ENCODE data around the gene HK1.
"Not testable (repeated sequence)": the region's sequence is repeated elsewhere in the genome, so short reads cannot be mapped to it uniquely, and the experiment has no call there.

HK1 gene

DNA sequence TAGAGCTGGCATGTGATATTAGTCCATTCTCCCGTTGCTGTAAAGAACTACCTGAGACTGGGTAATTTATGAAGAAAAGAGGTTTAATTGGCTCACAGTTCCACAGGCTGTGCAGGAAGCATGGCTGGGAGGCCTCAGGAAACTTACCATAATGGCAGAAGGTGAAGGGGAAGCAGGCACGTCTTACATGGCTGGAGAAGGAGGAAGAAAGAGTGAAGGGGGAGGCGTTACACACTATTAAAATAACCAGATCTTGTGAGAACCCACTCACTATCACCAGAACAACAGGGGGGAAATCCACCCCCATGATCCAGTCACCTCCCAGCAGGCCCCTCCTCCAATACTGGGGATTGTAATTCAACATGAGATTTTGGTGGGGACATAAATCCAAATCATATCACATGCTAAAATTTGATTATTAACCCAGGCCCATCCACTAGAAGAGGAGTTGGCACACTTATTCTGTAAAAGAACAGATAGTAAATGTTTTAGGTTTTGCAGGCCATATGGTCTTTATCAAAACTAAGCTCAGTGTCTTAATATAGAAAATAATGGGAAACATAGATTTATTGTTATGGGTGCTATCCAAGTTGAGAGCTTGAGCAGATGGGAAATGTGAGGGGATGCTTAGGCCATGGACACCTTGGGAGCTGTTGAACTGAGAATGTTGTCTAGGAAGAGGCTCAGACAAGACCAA, 18.6 kb upstream of the HK1 start:
- DNase-seq (ENCODE audit: low spot score), result no peak

DNA sequence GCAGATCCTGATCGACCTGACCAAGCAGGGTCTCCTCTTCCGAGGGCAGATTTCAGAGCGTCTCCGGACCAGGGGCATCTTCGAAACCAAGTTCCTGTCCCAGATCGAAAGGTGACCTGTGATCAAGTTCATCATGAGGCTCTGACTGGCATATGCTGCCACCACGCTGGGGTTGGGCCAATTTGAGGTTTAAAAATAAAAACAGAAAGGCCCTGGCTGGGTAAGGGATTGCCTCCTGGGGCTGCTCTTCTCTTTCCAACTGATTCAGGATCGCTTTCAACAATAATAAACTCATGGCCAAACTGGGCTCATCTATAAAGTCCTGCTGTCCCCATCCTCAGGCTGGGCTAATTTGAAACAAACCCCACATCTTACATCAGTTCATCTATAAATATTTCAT, 17.1 kb upstream of the HK1 start:
- DNase-seq (ENCODE audit: low spot score), result no peak

DNA sequence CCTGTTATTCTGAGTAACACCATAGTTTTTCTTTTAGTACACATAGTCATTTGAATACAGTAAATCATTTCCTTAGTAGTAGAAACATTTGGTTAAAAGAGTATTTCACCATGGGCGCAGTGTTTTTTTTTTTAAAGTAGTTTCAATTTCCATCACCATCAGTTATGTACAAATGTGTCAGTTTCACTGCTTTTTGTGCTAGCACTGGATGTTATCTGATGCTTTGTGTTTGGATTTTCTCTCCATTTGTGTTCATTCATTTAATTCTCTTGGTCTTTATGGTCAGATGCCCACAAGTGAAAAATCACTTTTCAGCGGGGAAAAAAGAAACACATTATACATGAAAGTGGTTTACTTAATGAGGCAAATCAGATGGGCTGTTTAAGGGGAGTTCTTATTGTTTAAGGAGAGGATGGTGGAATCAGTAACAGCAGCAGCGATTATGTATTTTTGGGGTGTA, 16.0 kb upstream of the HK1 start:
- DNase-seq (ENCODE audit: low spot score), result no peak

DNA sequence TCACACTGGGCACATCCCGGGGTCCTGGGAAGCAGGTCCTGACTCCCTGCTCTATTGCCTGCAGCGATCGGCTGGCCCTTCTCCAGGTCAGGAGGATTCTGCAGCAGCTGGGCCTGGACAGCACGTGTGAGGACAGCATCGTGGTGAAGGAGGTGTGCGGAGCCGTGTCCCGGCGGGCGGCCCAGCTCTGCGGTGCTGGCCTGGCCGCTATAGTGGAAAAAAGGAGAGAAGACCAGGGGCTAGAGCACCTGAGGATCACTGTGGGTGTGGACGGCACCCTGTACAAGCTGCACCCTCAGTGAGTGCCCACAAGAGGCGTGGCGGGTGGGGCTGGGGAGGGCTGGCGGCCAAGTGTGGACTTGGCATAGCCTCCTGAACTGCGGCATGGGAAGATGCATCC, 12.8 kb upstream of the HK1 start:
- no peak for DNase-seq (ENCODE audit: low spot score)

DNA sequence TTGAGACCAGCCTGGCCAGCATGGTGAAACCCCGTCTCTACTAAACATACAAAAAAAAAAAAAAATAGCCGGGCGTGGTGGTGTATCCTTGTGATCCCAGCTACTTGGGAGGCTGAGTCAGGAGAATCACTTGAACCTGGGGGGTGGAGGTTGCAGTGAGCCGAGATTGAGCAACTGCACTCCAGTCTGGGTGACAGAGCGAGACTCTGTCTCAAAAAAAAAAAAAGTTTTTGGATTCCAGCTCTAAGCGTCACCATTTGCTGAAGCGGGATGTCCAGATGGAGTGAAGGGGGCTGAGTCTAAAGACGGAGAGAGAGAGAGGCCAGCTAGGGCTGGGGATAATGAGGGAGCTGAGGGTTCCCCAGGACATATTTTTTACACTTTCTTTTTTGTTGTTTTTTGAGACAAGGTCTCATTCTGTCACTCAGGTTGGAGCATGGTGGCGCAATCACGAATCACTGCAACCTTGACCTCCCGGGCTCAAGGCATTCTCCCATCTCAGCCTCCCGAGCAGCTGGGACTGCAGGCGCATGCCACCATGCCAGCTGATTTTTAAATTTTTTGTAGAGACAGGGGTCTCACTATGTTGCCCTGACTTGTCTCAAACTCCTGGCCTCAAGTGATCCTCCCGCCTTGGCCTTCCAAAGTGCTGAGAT, 9.4 kb upstream of the HK1 start:
- no peak for DNase-seq (ENCODE audit: low spot score)

DNA sequence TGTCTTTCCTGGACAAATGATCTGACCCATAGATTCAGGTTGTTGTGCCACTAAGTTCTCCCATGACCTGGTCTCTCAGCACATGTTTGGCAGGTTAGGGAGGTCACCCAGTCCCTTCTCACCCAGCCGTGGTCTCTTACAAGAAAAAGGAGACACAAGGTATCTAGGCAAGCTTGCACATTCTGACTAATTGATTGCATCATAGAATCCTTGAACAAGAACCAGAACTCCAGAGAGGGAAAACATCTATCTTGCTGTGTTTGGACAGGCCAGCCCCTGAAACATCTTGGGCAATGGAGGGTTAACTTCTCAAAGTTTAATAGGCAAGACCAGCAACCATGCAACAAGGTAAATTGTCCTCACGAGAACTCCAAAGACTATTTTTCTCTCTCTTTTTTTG, 8.5 kb upstream of the HK1 start:
- DNase-seq (ENCODE audit: low spot score), result no peak

DNA sequence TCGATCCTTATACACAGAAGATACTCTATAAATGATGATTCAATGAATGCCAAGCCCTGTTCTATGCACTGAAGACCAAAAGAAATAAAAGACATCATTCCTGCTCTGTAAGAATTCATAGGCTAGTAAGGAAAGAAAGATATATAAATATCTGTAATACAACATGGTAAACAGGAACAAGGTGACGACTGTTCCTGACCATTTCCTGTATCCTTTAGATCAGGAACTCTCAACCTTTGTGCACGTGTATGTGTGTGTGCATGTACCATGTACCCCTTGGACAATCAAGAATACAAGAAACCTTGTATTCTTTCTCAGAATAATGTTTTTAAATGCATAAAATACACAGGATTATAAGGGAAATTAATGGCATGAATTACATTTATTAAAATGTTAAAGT, 7.3 kb upstream of the HK1 start:
- DNase-seq (ENCODE audit: low spot score), result no peak

DNA sequence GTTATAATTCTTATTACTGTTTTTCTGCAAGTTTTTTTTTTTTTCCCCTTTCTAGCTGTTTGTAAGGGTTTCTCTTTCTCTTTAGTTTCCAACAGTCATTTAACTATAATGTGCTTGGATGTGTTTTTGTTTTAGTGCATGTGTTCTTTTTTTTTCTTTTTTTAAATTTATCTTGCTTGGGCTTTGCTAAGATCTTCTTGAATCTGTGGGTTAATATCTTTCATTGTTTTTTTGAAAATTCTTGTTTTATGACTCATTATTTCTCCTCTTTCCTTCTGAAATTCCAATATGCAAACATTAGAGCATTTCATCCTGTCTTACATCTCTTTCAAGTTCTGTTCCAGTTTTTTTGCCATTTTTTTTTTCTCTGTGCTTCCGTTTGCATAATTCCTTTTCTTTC, 5.7 kb upstream of the HK1 start:
- DNase-seq (ENCODE audit: low spot score), result no peak

DNA sequence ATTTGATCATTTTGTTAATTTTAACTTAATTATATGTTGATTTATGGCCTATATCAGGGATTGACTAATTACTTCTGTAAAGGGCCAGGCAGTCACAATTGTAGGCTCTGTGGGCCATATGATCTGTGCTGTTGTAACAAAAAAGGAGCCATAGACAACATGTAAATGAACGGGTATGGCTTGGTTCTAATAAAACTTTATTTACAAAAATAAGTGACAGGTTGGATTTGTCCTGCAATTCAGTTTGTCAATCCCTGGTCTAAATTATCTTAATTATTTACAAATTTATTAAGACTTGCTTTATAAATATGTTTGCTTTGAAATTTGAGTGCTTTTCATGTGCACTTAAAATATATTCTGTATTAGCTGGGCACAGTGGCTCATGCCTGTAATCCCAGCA, 2.9 kb upstream of the HK1 start:
- DNase-seq (ENCODE audit: low spot score), result no peak

DNA sequence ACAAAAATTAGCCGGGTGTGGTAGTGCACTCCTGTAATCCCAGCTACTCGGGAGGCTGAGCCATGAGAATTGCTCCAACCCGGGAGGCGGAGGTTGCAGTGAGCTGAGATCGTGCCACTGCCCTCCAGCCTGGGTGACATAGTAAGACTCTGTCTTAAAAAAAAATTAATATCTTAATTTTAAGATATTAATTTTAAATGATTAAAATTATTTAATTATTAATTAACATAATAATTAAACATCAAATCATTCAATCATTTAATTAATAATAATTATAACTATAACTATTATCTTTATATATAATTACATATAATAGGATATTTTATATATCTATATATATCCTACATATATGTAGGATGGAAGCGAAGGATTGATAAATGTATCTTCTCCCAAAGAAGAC, 1.8 kb upstream of the HK1 start:
- DNase-seq (ENCODE audit: low spot score), result no peak

DNA sequence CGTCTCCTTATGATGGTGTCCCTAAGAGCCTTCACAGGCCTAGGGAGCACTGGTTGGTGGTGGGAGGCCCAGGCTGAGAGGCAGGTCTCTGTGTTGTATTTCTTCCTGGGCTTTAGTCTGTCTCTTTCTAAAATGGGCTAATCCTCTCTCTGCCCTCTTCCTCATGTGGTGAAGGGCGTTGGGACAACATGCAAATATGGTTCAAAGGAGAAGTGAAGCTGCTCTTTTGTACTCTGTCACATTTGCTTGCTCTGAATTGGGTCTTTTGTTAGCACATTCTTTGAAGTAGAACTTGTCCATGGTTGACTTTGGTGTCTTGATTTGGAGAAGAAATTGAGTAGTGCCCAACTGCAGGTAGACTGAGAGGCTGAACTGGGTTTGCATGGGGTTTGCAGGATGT, 814 bp downstream of the HK1 start:
- no peak for DNase-seq (ENCODE audit: low spot score)

DNA sequence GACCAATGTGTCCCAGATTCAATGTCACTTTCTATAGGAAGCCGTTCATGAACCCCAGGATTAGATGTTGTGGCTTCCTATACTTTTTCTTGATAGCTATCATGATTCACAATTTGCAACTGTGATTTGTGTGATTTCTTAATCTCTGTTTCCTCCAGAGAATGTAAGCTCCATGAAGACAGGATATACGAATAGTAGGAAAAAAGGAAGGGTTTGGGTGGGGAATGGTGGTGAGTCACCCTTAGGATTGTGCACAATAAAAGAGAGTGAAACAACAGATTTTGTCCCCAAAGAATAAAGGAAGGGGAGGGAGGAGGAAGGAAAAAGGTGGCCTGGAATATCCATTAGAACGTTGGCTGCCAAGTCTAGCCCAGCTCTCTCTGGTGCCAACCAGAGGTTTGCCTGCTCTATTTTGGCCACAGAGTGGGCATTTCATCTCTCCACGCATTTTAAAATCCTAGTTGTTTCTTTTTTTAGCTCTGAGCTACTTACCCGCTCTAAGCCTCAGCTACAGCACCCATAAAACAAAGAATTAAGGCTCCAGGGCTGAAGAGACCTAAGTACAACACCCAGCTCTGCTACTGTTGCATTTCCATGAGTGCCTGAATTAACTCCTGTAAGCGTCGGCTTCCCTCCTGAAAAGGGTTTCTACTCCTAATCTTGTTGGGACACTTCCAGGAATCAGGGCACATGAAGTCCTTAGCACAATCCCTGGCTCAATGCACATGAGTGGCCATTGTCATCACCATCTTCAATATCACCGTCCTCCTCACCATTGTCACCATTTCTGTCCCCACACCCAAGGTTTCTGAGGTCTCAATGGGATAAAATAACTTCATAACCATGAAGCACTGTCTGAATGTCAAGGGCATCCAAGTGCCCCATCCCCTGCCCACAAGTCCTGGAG, 3.5 kb downstream of the HK1 start:
- DNase-seq (ENCODE audit: low spot score), result no peak

DNA sequence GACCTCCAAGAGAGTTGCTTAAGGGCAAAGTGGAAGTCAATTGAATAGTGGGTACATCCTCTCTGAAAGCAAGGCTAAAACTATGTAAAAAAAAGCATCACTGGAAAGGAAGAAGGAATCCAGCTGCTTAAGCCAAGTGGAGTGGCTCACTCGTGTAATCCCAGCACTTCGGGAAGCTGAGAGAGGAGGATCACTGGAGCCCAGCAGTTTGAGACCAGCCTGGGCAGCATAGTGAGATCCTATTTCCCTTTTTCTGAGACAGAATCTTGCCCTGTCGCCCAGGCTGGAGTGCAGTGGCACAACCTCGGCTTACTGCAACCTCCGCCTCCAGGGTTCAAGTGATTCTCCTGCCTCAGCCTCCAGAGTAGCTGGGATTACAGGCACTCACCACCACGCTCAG, 6.1 kb downstream of the HK1 start:
- not testable (repeated sequence) for DNase-seq (ENCODE audit: low spot score)

DNA sequence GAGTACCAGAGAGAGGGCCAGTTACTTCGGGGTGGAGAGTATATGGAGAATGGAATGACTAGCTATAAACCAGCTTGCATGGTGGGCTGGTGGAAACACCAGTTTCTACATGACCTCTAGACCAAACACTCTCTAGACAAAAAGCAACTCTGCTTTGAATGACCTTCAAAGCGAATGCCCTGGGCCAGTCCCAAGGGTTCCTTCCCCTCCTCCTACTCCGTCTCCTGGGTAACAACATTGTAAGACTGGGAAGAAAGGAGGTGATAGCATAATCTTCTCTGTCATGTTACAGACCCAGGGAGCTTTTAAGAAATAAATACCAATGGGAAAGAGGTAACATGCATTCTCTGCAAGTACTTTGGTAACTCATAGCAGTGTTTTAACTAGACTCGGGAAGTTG, 7.4 kb downstream of the HK1 start:
- DNase-seq (ENCODE audit: low spot score), result no peak

DNA sequence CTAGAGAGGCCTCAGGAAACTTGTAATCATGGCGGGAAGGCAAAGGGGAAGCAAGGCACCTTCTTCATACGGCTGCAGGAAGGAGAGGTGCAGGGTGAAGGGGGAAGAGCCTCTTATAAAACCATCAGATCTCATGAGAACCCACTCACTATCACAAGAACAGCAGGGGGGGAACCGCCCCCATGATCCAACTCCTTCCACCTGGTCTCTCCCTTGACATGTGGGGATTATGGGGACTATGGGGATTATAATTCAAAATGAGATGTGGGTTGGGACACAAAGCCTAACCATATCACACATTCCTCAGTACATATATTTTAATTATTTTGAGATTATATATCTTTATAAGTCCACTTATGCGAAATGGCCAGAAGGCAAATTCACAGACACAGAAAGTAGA, 8.9 kb downstream of the HK1 start:
- no peak for DNase-seq (ENCODE audit: low spot score)

DNA sequence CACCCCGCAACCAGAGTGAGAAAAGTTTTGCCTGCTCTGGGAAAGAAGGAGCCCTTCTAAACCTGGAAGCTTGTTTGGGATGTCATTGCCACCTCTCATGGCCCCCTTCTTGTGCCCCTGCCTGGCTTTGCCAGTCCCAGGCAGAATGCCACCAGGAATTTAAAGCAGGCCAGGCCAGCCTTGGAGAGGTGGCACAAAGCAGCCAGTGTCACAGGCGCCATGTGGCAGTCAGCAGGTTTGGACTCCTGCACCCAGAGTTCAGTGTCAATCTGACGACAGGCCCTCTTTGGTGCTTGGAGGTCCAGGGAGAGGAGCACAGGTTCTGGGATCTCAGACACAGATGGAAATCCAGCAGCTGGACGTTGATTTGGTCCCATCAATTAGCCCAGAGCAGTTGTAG, 12.7 kb downstream of the HK1 start:
- no peak for DNase-seq (ENCODE audit: low spot score)

DNA sequence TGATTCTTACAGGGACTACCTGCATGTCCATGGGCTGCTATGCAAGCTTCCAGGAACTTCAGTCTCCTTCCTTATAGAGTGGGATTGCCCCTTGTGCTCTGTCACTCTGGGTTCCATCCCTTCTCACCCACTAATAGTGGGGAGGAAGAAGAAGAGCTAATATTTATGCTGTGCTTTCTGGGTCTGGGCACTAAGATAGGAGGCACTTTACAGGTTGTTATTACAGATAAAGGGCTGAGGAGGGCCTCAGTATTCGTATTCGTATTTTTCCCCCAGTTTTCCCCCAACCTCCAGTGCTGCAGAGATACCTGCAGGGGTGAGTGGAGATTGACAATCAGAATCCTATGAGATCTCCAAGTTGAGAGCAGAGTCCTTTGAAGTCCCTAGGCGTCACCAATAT, 14.2 kb downstream of the HK1 start:
- DNase-seq (ENCODE audit: low spot score), result no peak

DNA sequence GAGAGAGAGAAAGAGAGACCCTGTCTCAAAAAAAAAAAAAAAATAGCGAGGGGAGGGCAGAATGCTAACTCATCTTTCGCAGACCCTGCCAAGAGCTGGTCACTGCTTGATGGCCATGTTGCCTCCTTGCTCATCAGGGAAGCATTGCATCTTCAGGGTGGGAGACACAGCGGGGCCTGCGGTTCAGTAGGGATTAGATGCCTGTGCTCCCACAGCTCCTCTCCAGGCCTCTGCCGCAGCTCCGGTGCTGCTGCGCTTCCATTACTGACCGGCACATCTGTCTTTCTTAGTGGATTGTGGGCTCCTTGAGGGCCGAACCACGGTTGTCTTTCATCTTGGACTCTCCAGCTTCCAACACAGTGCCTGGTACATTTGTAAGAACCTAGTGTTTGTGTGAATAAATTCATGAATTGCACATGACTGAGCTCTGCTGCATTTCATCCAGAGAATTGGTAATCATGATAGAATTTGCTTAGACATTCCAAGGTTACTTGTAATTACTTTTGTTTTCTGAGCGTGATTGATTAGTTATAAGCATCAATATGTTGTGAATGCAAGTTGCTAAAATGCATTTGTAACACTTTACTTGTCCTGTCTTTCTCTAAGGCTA, 16.8 kb downstream of the HK1 start:
- DNase-seq (ENCODE audit: low spot score), result no peak

DNA sequence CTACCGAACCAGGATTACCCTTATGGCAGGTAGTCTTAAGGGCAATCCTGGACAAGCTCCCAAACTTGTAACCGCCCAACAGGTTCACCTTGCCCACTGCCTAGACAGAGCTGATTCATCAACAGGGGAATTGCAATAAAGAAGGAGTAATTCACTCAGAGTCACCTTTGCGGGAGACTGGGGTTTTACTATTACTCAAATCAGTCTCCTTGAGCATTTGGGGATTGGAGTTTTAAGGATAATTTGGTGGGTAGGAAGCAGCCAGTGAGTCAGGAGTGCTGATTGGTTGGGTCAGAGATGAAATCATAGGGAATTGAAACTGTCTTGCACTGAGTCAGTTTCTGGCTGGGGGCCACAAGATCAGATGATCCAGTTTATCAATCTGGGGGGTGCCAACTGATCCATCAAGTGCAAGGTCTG, 25.3 kb downstream of the HK1 start:
- DNase-seq (ENCODE audit: low spot score), result no peak

DNA sequence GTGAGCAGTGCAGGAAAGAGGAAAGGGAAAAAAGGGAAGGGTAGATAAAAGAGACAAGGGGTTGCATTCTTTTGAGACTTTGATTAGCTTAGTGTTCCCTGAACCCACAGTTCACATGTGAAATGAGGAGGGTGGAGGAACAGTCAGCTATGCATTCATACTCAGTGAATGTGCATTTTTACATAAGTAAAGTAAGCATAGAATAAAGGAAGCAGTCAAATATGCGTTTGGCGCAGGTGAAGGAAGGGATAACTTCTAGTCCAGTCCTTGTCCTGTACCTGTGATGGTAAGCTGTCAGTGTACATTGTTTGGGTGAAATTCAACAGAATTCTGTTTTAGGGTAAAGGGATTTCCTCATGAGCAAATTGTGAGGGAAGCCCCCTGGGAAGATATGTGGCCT, 28.1 kb downstream of the HK1 start:
- DNase-seq (ENCODE audit: low spot score), result no peak

DNA sequence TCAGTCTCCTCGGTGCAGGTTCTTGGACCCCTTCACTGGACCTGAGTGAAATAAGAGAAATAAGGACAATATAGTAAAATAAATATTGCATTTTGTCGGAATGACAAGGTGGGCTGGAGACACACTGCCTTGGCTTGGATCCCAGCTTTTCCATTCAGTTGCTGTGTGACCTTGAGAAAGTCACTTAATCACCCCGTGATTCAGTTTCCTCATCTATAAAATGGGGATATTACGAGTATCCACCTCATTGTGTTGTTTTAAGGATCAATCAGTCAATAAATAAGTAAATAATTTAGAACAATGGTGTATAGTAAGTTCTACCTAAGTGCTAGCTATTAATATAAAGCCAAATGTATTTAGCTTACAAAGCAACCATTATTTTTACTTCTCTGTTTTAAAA, 29.1 kb downstream of the HK1 start:
- no peak for DNase-seq (ENCODE audit: low spot score)

DNA sequence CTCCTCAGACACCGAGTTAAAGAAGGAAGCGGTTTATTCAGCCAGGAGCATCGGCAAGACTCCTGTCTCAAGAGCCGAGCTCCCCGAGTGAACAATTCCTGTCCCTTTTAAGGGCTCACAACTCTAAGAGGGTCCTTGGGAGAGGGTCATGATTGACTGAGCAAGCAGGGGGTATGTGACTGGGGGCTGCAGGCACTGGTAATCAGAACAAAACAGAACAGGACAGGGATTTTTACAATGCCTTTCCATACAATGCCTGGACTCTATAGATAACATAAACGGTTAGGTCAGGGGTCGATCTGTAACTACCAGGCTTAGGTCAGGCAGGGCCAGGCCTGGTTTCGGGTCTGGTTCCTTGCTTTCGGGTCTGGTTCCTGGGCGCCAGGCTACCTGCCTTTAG, 30.0 kb downstream of the HK1 start:
- not testable (repeated sequence) for DNase-seq (ENCODE audit: low spot score)

DNA sequence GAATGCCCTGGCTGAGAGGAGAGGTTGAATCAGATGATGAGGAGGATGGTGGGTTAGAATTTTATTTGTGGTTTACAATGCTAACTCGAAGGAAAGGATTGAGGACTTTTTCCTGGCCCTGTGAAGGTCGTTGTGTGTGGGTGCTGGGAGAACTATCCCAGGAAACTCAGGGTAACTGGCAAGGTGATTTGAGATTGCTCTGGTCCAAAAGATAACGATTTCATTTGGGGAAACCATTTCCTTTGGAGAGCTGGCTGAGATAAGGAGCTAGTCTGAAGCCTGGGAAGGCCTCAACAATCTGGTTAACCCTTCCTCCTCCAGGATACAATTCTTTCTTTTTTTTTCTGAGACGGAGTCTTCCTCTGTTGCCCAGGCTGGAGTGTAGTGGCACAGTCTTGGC, 33.0 kb downstream of the HK1 start:
- DNase-seq (ENCODE audit: low spot score), result no peak

Data from D341Med (cell line).